ENCODE data around the gene SLC25A38. TPM values are rescaled to one million over a fixed set of nuclear protein-coding genes. Genes with fewer than 3 reads are reported as not detected.

Gene SLC25A38
- total RNA-seq, 4 donors from 2014 or later = 45.6 to 71.6 (median 54.9) TPM

DNA sequence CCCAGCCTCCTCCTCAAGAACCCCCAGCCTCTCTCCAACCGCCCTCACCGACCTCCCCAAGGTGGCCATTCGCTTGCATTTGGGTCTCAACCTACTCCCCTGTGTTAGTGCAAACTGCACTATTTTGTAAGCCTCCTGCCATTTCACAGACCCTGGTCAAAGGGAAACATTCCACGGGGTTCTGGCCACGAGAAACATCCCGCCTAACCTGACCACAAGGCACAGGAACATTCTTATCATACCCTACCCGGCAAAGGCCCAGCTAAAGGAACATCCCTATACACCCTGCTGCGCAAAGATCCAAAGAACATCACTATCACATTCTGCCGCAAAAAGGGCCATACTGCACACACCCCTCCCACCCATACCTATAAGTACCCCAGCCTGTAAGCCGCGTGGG lies 46.3 kb downstream of the SLC25A38 start:
- no peaks in the 10 kb centered on the region for H3K36me3 ChIP-seq
- no peaks in the 10 kb centered on the region for H3K9me3 ChIP-seq
- WGBS, 2 donors = 82 to 92% methylated on average over 11 of the region's 11 CpGs
- no peak for DNase-seq
- TF ChIP-seq, protein P1, sequence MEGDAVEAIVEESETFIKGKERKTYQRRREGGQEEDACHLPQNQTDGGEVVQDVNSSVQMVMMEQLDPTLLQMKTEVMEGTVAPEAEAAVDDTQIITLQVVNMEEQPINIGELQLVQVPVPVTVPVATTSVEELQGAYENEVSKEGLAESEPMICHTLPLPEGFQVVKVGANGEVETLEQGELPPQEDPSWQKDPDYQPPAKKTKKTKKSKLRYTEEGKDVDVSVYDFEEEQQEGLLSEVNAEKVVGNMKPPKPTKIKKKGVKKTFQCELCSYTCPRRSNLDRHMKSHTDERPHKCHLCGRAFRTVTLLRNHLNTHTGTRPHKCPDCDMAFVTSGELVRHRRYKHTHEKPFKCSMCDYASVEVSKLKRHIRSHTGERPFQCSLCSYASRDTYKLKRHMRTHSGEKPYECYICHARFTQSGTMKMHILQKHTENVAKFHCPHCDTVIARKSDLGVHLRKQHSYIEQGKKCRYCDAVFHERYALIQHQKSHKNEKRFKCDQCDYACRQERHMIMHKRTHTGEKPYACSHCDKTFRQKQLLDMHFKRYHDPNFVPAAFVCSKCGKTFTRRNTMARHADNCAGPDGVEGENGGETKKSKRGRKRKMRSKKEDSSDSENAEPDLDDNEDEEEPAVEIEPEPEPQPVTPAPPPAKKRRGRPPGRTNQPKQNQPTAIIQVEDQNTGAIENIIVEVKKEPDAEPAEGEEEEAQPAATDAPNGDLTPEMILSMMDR (IDR thresholded peaks at IDR 0.05) = no peak
- TF ChIP-seq POLR2A (IDR thresholded peaks at IDR 0.05) = no peak
- no peak overlapping the region for H3K27ac ChIP-seq
- intact Hi-C loops (cut with DNase I) = no loop called here
- H3K4me1 ChIP-seq = peaks cover 0 to 3% of the 10 kb centered on the region in 2 donors
- no peaks in the 10 kb centered on the region for H3K27me3 ChIP-seq
- H3K4me3 ChIP-seq (replicated peaks in 1 of 3) = no peak overlapping the region

DNA sequence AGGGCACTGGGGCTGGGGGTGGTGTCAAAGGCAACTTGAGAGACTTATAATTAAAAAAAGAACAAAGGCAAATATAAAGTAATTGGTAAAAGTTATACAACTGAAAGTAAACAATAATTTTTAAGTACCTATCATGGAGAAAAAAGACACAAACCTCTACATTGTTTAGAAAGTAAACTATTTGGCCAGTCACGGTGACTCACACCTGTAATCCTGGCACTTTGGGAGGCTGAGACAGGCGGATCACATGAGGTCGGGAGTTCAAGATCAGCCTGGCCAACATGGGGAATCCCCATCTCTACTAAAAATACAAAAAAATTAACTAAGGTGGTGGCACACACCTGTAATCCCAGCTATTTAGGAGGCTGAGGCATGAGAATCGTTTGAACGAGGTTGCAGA lies 49.2 kb downstream of the SLC25A38 start:
- intact Hi-C loops (cut with DNase I) = no loop called here
- Histone ChIP-seq H3K9me3 (no peaks in the 10 kb centered on the region), H3K4me3 (replicated peaks in 1 of 3) (no peak overlapping the region), H3K4me1 (peaks cover 0 to 3% of the 10 kb centered on the region in 2 donors), H3K36me3 (no peaks in the 10 kb centered on the region), H3K27ac (no peak overlapping the region), H3K27me3 (no peaks in the 10 kb centered on the region)
- no peak for DNase-seq
- no peak for TF ChIP-seq POLR2A (IDR thresholded peaks at IDR 0.05)
- TF ChIP-seq, protein P1 (IDR thresholded peaks at IDR 0.05) = no peak
- WGBS, 2 donors = 92% methylated on average over 5 of the region's 5 CpGs

DNA sequence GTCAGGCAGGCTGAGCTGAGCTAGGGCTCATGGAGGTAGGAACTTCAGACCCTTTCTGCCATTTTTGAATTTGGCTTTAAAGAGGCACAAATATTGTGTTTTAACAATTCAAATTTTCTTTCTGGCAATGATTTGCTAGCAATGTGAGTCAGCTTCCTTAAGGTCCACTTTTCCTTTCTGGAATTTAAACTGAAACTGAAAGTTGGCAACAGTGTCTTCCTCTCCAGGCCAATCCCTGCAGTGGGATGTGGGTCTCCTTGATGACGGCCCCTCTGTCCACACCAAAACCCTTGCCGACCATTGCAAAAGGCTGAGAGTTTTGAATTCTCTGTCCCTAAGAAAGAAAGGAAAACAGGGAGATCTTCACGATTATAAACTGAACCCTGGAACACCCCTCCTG lies 50.5 kb downstream of the SLC25A38 start:
- intact Hi-C loops (cut with DNase I) = no loop called here
- H3K9me3 ChIP-seq = no peaks in the 10 kb centered on the region
- WGBS, 2 donors = 59 to 84% methylated on average over 3 of the region's 3 CpGs
- no peak for DNase-seq
- H3K4me1 ChIP-seq = peaks cover 0 to 3% of the 10 kb centered on the region in 2 donors
- no peaks in the 10 kb centered on the region for H3K36me3 ChIP-seq
- H3K4me3 ChIP-seq (replicated peaks in 1 of 3) = no peak overlapping the region
- no peaks in the 10 kb centered on the region for H3K27me3 ChIP-seq
- TF ChIP-seq, protein P1 (IDR thresholded peaks at IDR 0.05) = no peak
- no peak for TF ChIP-seq POLR2A (IDR thresholded peaks at IDR 0.05)
- no peak overlapping the region for H3K27ac ChIP-seq

GRCh38 chr3:39434574-39434973 lies 51.4 kb downstream of the SLC25A38 start:
- Histone ChIP-seq H3K27me3 (no peaks in the 10 kb centered on the region), H3K27ac (no peak overlapping the region), H3K4me3 (replicated peaks in 1 of 3) (no peak overlapping the region), H3K4me1 (peaks cover 0 to 3% of the 10 kb centered on the region in 2 donors), H3K36me3 (no peaks in the 10 kb centered on the region), H3K9me3 (no peaks in the 10 kb centered on the region)
- intact Hi-C loops (cut with DNase I) = no loop called here
- no peak for DNase-seq
- 67 to 80% methylated on average over 5 of the region's 5 CpGs for WGBS, 2 donors
- no peak for TF ChIP-seq POLR2A (IDR thresholded peaks at IDR 0.05)
- TF ChIP-seq, protein P1 (IDR thresholded peaks at IDR 0.05) = no peak

- H3K36me3 ChIP-seq = no peaks in the 10 kb centered on the region
- no peak overlapping the region for H3K4me3 ChIP-seq (replicated peaks in 1 of 3)
- H3K4me1 ChIP-seq = peaks cover 0 to 3% of the 10 kb centered on the region in 2 donors
- H3K27me3 ChIP-seq = no peaks in the 10 kb centered on the region
- no peak overlapping the region for H3K27ac ChIP-seq
- TF ChIP-seq POLR2A (IDR thresholded peaks at IDR 0.05) = no peak
- TF ChIP-seq, protein P1 (IDR thresholded peaks at IDR 0.05) = no peak
- DNase-seq = no peak
- intact Hi-C loops (cut with DNase I) = no loop called here
- H3K9me3 ChIP-seq = no peaks in the 10 kb centered on the region
- 57% methylated on average over 1 of the region's 1 CpG; no CpG with 5 or more reads in 1 of the 2 donors for WGBS, 2 donors
Measured at GRCh38 chr3:39435006-39435748, 52.0 kb downstream of the SLC25A38 start.

Data from thyroid gland (tissue), 4 donors.